ENCODE measurements around the gene MYBBP1A. TPM values are rescaled to one million over a fixed set of nuclear protein-coding genes. Genes with fewer than 3 reads are reported as not detected.

Gene MYBBP1A
- total and polyA plus RNA-seq, 2 of the 4 experiments (the other 2 are of a cell fraction): 22.6 to 45.9 TPM

GRCh38 chr17:4572131-4572530 is 16.9 kb upstream of the MYBBP1A start:
- peaks cover 38% of the 10 kb centered on the region for H3K27me3 ChIP-seq (ENCODE audit: control insufficient read depth, insufficient read depth, low read length)
- no peak overlapping the region for H2AK5ac ChIP-seq (ENCODE audit: low read depth, low read length)
- H3K56ac ChIP-seq (ENCODE audit: extremely low read depth, insufficient read depth, low read length): no peak overlapping the region
- no peak overlapping the region for H2BK120ac ChIP-seq (ENCODE audit: low read depth, low read length)
- H2BK5ac ChIP-seq (ENCODE audit: low read depth, low read length, poor library complexity, severe bottlenecking): no peak overlapping the region
- H3K4me3 ChIP-seq (ENCODE audit: insufficient read depth, low read depth, low read length): no peak overlapping the region
- H2BK15ac ChIP-seq (ENCODE audit: low read depth, low read length): no peak overlapping the region
- dilution Hi-C loops (cut with HindIII; ENCODE audit: low sequenced_read_pairs, unreplicated experiment) (no loop called here), intact Hi-C loops (cut with micrococcal nuclease) (no loop called here), in situ Hi-C loops (cut with MboI; ENCODE audit: low sequenced_read_pairs) (loop anchor here (10.0 kb wide), 1 partner anchor 313 kb away; no protein-coding TSS in a partner anchor)
- H2AK9ac ChIP-seq (replicated peaks; ENCODE audit: low read depth, low read length, poor library complexity): no peak overlapping the region
- no peak overlapping the region for H4K5ac ChIP-seq (ENCODE audit: low read depth, low read length)
- CTCF ChIA-PET: no interaction called here
- H4K8ac ChIP-seq (ENCODE audit: low read depth in 2 of 2, low read length in 2 of 2): no peak overlapping the region
- H3K79me1 ChIP-seq (ENCODE audit: low read depth in 1 of 2, low read length in 2 of 2): no peaks in the 10 kb centered on the region
- no peak overlapping the region for H3K23ac ChIP-seq (ENCODE audit: low read depth, low read length)
- H3K9me1 ChIP-seq (ENCODE audit: insufficient read depth, low read length): no peaks in the 10 kb centered on the region
- DNase-seq (no peak), ATAC-seq (ENCODE audit: low read depth) (no peak)
- WGBS, 2 experiments (ENCODE audit: extremely low coverage in 2 of 2, insufficient read length in 1 of 2): 10% methylated on average over 2 of the region's 9 CpGs; no CpG with 5 or more reads in 1 of the 2 experiments
- no peak overlapping the region for H3K14ac ChIP-seq (replicated peaks; ENCODE audit: low read depth, low read length)
- H3K36me3 ChIP-seq (ENCODE audit: control insufficient read depth, insufficient read depth, low read length): no peaks in the 10 kb centered on the region
- H2BK20ac ChIP-seq (ENCODE audit: low read depth, low read length): no peak overlapping the region
- no peak overlapping the region for H3K27ac ChIP-seq (ENCODE audit: insufficient read depth, low read length)
- no peak overlapping the region for H3K9ac ChIP-seq (ENCODE audit: low read depth, low read length)
- TF ChIP-seq CTCF (conservative IDR thresholded peaks at IDR 0.05; ENCODE audit: low read depth, low read length) (no peak), NFE2L2 (IDR thresholded peaks at IDR 0.05; ENCODE audit: low read depth, low read length) (no peak), ELK1 (IDR thresholded peaks at IDR 0.05; ENCODE audit: borderline replicate concordance, low read depth, low read length) (no peak), CEBPB (IDR thresholded peaks at IDR 0.05; ENCODE audit: low read depth, low read length) (no peak), RCOR1 (IDR thresholded peaks at IDR 0.05; ENCODE audit: insufficient replicate concordance, low read length) (no peak), USF2 (IDR thresholded peaks at IDR 0.05; ENCODE audit: low read depth, low read length) (no peak), FOS (IDR thresholded peaks at IDR 0.05; ENCODE audit: low read depth, low read length) (no peak)
- H4K91ac ChIP-seq (ENCODE audit: insufficient read depth, low read depth, low read length): no peak overlapping the region
- no peak overlapping the region for H3K4ac ChIP-seq (ENCODE audit: low read depth, low read length)
- H2AFZ ChIP-seq (replicated peaks; ENCODE audit: low read length, poor library complexity): no peak overlapping the region
- no TSS peak for BruUV-seq (replicated peaks)
- H4K20me1 ChIP-seq (ENCODE audit: insufficient read depth, low read length): no peaks in the 10 kb centered on the region
- H3K4me1 ChIP-seq (ENCODE audit: control insufficient read depth, insufficient read depth, low read length): peaks cover 1% of the 10 kb centered on the region; the same call in 1 of the 2 replicates
- no peak overlapping the region for H3K4me2 ChIP-seq (ENCODE audit: low read depth, low read length)
- no peak overlapping the region for H3K18ac ChIP-seq (ENCODE audit: low read depth, low read length)
- no peaks in the 10 kb centered on the region for H3K9me3 ChIP-seq (ENCODE audit: control insufficient read depth, insufficient read depth, low read length)
- POLR2A ChIA-PET (ENCODE audit: unreplicated experiment): no interaction called here
